COR-L47 (cell line): ENCODE measurements around the gene RAD51B.
"Not testable (repeated sequence)": the region's sequence is repeated elsewhere in the genome, so short reads cannot be mapped to it uniquely, and the experiment has no call there.

ENCODE experiments used
- DNase-seq: peaks from one replicate; lab custom pipeline; 2025; lab: John Stamatoyannopoulos, UW

RAD51B gene

DNA sequence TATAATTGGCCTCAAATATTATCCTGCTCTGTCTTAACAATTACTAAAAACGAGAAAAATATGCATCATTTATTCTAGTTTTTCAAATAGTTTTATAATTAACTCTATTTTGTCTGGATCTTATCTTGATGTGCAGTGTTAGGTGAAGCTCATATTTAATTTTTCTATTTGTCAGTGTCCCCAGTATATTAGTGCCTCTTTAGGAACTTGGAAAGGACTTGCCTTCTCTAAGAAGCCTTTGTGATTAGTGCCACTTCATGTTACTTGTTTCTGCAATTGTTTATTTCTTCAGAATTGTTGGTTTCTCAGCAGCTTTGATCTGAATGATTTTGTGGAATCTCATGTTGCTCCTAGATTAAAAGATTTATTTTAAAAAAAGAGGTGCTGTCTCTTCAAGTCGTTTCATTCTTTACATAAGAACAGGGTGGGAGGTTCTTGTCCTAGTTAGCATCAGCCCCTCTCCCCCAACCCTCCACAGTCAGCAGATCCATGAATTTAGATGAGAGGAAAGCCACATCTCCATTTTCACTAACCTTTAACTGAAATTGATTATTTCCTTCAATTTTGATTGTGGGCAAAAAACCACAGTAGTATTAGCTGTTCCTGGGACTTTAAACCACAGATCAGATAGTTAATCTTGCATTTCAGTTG is 434.4 kb downstream of the RAD51B start:
- DNase-seq = no peak

DNA sequence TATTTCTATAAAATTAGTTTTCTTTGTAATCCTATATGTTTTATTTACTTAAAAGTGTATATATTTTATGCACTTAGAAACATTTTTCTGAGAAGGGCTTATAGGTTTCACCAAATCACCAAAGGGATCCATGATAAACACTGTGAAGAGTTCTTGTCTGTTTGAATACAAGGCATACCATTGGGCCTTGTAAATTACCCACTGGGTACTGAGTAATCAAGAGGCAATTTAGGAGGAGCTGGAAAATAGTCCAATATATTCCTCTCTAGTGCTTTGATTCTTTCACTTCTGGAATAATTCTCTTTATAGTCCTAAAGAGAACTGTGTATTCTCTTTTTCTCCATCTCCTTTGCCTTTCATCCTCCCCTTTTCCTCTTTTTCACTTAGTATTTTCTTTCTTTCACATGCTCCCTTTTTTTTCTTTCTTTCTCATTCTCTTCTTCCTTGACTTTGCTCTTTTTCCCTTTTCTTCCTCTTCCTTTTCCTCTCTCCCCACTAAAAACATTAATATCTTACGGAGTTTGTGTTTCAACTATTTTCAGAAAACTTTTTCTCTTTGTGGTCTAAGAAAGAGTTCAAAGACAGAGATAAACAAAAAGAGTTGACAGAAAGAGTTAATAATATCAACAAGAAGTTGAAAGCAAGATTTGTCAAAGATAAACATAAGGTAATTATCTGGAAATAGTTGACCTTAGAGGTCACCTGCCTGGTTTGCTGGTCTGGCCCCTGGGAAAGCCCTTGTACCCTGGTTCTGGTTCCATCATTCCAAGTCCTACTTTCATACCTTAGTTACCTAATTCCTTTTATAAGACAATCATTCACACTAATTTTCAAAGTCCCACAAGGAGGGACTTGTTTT is 435.3 kb downstream of the RAD51B start:
- no peak for DNase-seq

DNA sequence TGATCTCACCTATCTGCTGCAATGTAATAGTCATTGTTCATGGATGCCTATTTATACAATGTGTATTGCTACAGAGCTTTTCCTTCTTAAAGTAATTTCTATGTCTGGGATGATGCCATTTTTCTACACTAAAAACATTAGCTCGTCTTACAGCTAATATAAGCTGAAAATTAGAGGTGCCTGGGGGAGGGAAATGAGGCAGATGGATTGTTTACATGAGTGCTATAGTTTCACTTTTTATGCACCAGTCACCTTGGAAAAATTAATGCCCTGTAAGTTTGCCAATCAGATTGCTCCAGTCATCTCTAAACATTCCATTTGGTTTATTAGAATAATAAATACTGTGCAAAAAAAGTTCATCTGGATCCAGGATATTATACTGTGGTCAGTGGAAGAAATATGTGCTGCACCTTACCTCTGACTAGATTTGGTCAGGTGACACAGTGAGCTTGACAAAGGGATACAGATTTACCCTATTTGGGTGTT is 436.2 kb downstream of the RAD51B start:
- no peak for DNase-seq

DNA sequence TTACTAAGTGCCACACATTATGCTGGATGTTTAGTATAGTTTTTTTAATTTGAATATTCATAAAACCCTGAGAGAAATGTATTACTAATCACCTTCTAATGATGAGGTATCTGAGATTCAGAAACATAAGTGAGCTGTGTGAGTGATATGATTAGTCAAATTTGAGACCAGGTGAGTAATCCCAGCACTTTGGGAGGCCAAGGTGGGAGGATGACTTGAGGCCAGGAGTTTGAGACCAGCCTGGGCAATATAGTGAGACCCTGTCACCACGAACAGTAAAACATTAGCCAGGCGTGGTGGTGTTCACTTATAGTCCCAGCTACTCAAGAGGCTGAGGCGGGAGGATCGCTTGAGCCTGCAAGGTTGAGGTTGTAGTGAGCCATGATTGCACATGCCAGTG is 438.4 kb downstream of the RAD51B start:
- DNase-seq = no peak

DNA sequence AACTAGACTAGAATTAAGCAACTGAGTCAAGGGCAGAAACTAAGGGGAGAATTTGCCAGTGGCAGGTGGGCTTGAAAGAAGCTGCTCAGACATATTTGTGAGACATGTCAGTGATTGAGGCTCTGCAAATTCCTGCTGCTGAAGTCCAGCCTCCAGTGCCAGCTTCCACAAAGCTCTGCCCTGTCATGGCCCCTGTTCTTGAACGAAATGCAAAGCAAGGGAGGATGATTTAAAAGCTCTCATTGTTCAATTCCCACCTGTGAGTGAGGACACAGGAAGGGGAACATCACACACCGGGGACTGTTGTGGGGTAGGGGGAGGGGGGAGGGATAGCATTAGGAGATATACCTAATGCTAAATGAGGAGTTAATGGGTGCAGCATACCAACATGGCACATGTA is 439.4 kb downstream of the RAD51B start:
- DNase-seq = not testable (repeated sequence)

DNA sequence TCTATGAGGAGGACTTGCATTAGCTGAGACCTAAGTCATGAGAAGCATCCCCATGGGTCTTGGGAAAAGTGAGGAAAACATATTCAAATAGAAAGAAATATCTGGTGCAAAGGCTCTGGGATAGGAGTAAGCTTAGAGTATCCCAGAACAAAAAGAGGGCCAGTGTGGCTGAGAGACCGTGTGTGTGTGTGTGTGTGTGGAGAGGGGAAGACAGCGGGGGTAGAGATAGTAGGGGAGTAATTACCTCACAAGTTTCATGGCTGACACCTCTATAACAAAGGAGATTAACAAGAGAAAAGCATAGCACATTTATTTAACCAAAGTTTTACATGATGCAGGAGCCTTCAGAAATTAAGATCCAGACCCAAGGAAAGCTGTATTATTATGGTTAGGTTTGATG is 440.5 kb downstream of the RAD51B start:
- no peak for DNase-seq

DNA sequence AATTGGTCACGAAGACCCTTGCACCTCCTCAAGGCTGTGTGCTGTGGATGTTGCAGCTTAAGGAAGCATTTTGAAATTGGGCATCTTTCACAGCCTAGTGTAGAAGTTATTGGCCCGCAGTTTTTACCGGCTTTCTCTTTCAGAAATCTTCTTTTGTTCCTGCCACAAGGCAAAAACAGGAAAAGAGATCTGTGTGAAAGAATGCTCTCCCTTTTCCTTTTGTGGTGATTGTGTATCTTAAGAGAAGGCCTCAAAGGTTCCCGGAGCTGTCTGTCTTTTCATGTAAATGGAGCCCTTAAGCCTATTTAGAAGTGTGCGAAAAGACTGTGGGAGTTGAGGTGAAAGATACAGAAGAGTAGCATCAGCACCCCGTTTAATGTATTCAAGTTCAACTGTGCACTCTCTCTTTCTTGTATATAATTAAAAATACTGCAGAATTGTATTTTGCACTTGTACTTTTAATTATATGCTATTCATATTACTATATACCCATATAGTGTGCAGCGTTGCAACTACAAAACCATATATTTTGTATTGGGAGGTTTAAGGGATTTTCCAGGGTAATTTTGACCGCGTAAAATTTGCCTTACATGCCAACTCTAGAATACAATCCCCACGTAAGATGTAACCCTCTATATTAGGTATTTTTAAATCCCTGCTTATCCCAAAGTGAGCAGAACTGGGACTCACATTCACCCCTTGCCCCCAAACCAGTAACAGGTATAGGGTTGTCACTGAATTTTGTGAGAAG is 441.7 kb downstream of the RAD51B start:
- DNase-seq = no peak

DNA sequence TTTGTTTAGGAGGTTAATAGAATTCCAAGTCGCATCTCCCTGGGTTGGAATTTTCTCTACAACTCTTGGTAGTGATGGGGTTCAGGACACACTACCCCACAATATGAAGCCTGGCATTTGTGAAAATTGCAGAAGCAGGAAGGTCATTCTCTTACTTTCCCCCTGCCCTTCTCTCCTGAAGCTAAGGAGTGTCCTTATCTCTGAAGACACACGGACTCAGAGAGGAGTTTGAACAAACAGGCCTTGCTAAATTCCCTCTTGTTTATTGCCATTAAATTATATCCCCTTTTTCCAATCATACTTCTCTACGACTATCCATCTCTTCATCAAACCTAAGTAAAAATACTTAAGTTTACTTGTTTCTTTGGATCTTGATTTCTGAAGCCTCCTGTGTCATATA is 443.0 kb downstream of the RAD51B start:
- DNase-seq = no peak

DNA sequence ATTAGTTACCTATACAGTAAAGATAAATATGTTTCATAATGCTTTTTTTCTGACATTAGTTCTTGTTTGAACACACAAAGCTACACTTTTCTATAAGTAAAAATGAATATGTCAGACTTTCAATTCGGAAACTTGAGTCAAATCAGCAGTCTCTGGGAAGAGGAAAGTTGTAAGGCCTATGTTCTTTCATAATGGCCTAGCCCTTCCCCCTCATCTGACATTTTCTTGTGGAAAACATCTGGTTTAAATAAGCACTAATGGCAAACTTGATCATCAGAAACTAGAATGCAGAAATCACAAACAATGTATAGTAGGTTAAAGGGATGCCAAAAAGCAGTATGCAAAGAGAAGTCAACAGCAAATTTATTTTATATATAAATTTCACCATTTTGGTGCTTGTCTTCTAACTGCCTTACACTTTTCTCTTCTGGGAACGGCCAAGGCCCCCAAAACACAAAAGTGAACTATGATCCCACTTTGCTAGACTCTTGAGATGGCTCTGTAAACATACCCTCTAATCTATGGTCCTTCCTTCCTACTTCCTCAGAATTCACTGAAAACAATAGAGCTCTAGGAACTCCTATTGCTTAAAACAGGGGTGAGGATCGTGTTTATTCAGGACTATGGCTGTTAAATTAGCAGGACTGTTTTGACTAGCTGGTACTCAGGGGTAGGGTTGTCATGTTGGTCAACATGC is 444.1 kb downstream of the RAD51B start:
- DNase-seq = no peak

DNA sequence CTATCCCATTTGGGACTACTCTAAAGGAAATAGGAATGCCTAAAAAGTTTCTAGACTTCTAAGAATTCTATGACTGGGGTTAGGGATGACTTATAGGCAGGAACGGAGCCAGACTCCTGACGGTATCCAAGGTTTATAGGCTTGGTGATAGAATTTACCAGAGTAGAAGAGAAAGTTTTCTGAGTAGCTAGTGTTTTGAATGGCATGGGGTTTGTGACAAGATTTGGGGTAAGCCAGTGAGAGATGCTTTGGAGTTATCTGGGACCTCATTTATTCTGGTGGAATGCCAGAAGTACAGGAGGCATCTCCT is 444.6 kb downstream of the RAD51B start:
- DNase-seq = no peak

DNA sequence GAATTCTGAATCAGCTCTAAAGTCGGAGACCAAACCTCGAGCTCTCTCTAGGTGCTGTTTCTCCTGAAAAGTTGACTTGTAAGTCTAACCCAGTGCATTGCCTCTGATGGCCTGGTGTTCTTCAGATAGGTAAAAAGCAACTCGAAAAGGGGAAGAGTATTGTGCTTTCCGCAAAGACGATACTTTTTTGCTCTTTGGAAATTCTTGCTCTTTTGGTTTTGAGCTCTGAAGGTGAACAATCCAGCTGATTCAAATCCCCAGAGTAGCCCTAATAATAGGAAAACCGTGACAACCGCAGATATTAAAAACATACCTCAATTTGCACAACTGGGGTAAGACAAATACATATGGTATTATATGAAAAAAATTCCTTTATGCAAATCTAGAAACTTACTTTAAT is 447.4 kb downstream of the RAD51B start:
- no peak for DNase-seq

DNA sequence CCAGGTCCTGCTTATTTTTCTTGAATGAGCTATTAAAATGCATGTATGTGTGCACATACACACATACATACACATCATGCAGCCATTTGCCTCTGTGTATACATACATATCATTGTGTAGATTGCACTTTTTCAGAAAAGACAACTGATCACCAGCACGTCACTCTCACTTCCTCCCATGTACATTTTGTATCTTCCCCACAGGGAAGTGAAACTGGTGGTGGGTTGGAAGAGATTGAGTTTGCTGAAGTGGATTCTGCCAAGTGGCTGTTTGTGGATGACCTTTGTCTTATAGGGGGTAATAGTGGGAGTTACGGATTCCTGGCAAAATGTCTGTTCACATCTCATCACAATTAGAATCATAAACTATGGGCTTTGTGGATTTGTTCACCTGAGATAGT is 448.6 kb downstream of the RAD51B start:
- no peak for DNase-seq

DNA sequence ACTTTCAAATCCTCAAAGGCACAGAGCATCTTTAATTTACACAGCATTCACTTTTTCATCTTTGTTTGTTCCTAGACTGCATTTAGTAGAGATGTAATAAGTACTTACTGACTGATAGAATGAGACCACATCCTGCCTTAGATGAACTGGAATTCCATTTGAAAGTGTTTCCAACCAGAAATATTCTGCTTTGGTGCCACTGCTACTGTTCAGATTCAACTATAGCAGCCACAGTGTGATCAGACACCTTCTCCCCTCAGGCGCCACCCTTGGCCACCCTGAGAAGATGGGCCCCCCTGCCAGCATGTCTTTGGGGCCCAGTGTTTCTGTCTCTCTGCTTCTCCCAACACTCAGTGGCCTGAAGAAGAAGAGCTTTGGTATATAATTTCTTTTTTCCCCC is 449.1 kb downstream of the RAD51B start:
- DNase-seq = no peak

DNA sequence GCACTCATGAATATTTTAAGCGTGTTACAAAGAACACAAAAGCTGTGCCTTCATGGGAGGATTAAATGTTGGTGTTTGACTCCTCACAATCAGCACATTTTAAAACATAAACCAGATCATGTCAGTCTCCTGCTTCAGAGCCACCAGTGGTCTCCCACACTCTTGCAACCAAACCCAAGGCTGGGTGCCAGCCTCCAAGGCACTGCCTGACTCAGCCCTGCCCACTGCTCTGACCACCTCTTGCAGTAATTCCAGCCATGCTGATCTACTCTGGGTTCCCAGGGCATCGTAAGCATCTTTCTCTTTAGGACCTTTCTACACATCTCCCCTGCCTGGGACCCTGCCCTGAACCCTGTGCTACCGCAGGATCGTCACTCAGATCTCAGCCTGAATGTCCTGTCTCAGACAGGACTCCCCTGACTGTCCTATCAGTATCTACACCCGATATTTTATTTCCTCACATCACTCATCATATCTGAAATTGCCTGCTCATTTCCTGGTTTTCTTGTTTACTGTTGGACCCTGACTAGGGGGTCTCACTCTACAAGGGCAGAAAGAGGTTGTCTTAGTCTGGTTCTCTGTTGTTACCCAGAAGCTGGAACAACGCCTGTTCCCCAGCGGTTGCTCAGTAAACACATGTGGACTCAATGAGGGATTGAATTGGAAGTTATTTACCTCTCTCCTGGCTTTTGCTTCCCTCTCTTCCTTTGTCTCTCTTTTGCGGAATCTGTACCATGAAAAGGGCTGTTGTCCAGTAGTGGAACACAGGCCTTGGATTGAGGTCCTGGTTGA is 449.8 kb downstream of the RAD51B start:
- no peak for DNase-seq

DNA sequence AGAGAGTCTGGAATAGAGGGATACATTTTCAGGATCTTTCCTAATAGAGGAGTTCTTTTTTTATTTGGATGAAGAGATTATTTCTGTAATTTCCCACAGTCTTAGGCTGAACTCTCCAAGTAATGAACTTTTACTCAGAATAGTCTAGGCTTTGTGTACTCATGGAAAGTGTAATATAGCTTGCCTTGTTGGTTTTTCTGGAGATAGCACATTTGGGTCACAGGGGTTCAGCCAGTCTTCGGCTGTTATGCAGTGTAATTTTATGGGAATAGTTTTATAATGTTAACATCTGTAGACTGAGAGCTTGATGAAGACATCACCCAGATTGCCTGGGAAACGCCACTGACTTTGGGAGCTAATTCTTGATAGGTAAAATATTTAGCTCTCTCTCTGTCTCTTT is 450.8 kb downstream of the RAD51B start:
- DNase-seq = no peak

DNA sequence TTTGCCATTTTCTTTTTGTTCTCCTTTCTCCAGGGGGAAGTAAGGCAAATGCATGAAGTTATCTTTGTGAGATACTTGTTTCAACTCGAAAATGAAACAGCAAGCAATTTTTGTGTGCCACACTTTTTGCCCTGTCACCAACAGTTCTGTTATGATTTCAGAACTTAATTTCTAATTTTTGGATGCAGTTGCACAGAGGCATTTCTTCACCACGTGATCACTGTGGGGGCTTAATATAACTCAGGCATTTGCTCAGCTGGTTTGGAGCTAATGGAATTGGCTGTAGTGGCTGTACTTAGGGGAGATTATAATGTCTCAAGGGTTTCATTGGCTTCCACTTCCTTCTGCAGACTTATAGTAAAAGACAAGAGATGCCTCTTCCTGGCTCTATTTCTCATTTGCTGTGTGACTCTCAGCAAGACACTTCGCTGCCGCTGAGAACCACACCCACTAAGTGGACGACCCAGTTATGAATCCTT is 452.4 kb downstream of the RAD51B start:
- no peak for DNase-seq

DNA sequence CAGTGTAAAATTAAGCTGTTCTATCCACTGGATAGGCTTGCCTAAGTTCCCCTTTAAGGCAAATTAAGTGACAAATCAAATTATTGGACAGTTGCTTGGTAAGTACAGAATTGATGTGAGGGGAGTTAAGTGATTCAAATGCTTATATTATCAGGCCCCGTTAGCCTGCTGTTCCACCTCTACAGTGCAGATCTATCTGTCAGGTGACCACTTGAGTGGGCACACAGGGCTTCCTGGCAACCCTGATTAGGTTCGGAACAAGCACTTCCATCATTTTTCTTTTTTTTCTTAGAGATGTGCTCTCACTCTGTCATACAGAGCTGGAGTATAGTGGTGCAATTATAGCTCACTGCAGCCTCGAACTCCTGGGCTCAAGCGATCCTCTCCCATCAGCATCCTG is 453.8 kb downstream of the RAD51B start:
- no peak for DNase-seq

DNA sequence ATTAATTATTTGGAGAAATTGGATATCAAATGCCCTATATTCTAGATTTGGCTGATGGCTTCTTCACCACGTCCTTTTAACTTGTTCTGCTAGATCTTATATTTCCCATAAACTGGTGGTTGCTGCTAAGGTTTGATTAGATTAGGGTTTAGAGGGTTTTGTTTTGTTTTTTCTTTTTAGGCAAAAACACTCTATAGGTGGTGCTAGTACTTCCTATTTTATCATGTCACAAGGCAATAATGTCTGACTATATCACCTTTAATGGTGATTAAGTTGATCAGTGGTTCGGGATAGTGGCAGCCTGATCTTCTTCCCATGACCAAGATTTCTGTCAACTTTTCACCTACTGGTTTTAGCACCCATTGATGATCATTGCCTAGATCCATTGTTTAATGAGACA is 455.1 kb downstream of the RAD51B start:
- DNase-seq = no peak

DNA sequence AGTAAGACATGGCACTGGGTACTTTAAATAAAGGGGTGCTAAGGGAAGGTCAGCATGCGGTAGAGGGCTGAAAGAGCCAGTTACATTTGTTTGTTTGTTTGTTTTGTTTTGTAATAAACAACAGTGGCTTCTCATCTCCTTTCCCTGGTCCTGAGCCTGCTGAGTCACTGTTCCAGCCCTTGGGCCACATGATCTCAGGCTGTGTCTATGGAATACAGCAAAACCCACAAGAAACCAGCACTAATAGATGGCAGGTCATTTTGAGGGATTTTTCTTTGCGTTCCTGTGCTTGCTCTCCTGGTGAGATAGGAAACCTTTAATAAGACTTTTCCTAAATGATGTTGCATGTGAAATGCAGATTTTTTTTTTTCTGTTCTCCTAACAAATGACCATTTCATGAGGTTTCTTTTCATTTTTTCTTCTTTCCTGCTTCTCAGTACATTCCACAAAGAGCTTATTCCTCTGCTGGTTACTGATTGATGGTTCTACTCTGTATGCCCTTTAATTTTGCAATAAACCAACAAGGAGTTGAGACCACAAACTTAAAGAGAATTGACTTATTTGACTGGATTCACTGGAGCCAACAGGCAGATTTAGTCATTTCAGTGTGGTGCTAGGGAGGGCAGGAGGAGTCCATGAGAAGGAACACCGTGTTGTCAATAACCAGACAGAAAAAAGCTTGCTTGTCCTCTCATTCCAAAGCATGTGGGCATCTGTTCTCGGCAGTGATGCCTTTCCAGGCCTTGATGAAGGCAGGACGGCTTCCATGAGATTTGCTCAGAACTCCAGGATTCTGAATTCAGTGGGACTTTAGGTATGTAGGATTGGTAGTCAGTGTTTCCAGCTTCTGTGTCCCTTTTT is 459.2 kb downstream of the RAD51B start:
- no peak for DNase-seq

DNA sequence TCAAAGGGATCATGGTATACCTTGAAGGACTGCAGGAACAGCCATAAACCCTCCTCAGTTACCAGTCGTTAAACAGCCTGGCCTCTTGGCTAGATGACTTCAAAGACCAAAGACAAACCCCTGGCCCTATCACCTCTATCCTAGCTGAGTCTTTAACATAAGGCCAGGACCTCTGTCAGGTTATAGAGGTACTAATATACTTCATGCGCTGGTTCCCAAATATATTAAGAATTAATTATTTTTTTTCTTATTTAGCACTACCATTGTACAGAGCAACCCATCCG is 459.8 kb downstream of the RAD51B start:
- no peak for DNase-seq

DNA sequence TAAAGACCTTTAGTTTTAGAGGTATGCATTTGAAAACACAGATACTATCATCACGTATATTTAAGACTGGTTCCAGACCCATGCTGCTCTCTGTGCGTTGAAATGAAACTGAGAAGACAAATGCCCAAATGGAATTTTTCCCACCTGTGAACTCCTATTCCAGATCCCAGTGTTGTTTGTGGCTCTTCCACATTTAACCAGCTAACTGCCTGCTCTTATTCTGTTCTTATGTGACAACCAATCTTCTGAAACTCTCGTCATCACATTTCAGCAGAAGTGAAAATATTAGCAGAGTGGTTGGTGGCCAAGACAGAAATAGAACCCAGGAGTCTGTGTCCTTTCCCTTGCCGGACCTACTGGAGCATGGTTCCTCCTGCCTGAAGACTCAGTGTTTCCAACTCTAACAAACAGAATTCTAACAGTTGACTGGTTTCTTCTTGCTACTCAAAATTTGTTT is 460.2 kb downstream of the RAD51B start:
- DNase-seq = no peak
